Mucosa of descending colon (tissue), 3 donors: ENCODE results near the gene DAP. TPM values are rescaled to one million over a fixed set of nuclear protein-coding genes. Genes with fewer than 3 reads are reported as not detected.

Source experiments
- ATAC-seq: fragments of 200-7000 bp; cut with Tn5 transposase; one replicate; pipeline ENCODE4 v1.9.1; 2020; ENCODE audit warnings: mild to moderate bottlenecking, moderate library complexity
- DNase-seq, 3 donors: peaks; one replicate each; pipeline ENCODE4 v3.0.0-alpha.2; 2020
- H3K36me3 ChIP-seq: fragments of 200-600 bp; one replicate; pipeline ENCODE4 v1.8.0; 2021; ENCODE audit warnings: low read depth, mild to moderate bottlenecking
- H3K4me1 ChIP-seq: fragments of 200-600 bp; one replicate; pipeline ENCODE4 v1.8.0; 2021; ENCODE audit warnings: low read depth, mild to moderate bottlenecking
- H3K4me3 ChIP-seq: fragments of 200-600 bp; one replicate; pipeline ENCODE4 v1.8.0; 2021; ENCODE audit warnings: mild to moderate bottlenecking
- H3K9me3 ChIP-seq: fragments of 200-600 bp; one replicate; pipeline ENCODE4 v1.8.0; 2021; ENCODE audit warnings: mild to moderate bottlenecking
- CTCF ChIP-seq: fragments of 200-600 bp; IDR thresholded peaks from one replicate; pipeline ENCODE4 v1.8.0; 2022; ENCODE audit warnings: antibody characterized with exemption, mild to moderate bottlenecking
- intact Hi-C, 2 donors: fragments of 100-400 bp; cut with DNase I in 1 of 2; cut with micrococcal nuclease in 1 of 2; formaldehyde crosslinking; loops; one replicate each; pipeline versions ENCODE4 v1.11.0 to v1.11.1; 2022; cut with DNase I, micrococcal nuclease
- total RNA-seq, 3 donors: library from RNA; stranded (reverse); fragmentation: NEBNext Ultra II Directional in 2 of 3; extraction: Animal tissue kit (Norgen Biotek cat#: 25700) in 2 of 3; gene quantifications; one replicate each; pipeline versions ENCODE4 v1.2.1 to v1.2.4, GENCODE V29; 2021 to 2023
- donor health status: DM: no; HTN: no; CAD: no; lungs with moderate emphysema.
- donor health status: DM: no; HTN: no; CAD: no.
- donor health status: DM: no; HTN: yes; CAD: no.

Gene DAP
- total RNA-seq, 3 donors from 2014 or later, result 63.7 to 125 (median 109) TPM

DNA sequence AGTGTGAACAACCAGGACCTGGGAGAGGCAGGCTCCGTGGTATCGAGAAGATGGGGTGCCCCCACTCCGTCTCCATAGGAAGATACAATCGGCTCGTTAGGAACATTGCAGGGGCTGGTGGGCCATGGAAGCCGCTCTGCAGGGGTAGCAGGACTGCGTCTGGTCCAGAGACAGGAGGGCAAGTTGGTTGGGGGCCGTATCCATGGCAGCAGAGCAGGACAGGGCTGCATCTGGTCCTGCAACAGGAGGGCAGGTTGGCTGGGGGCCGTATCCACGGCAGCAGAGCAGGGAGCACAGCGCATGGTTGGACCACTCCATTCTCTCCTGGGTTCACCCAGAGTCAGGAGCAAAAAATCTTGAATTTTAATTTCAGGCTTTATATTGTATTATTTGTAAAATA is 99.0 kb downstream of the DAP start:
- Histone ChIP-seq H3K9me3 (no peaks in the 10 kb centered on the region), H3K4me3 (no peak overlapping the region), H3K4me1 (no peaks in the 10 kb centered on the region), H3K36me3 (no peaks in the 10 kb centered on the region)
- ATAC-seq (no peak), DNase-seq (no peak)
- no peak for TF ChIP-seq CTCF
- intact Hi-C loops, result no loop called here

GRCh38 chr5:10661401-10661800 is 99.6 kb downstream of the DAP start:
- TF ChIP-seq CTCF, result no peak
- no peaks in the 10 kb centered on the region for H3K4me1 ChIP-seq
- H3K36me3 ChIP-seq, result no peaks in the 10 kb centered on the region
- intact Hi-C loops, result no loop called here
- DNase-seq (no peak), ATAC-seq (no peak)
- H3K4me3 ChIP-seq, result no peak overlapping the region
- no peaks in the 10 kb centered on the region for H3K9me3 ChIP-seq

DNA sequence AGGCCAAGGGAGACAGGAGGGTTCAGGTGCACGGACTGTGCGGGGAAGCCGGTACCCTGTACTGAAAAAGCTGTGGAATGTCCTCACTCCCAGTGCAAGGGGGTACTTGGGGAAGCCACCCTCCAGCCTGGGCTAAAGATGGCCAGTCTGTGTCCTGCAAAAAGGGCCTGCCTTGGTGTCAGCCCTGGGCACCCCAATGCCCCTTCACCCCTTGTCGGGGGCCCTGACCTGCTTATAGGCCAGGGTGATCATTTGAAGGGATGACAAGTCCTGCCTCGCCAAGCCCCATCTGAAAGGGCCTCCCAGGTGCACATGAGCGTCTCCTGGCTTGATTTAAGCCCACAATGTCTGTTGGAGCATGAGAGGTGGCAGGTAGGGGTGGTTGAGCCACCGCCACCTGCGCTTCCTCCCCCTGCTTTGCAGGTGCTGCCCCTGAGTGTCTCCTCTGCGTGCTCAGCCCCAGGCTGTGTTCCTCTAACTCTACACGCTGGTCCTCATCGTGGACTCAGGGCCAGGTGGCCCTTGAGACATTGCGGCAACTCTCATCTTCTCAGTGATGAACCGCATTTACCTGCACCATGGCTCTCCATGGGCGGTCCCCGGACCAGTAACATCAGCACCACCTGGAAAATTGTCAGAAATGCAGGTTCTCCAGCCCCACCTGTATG is 100.2 kb downstream of the DAP start:
- H3K9me3 ChIP-seq, result no peaks in the 10 kb centered on the region
- H3K36me3 ChIP-seq, result no peaks in the 10 kb centered on the region
- intact Hi-C loops, result no loop called here
- no peak for TF ChIP-seq CTCF
- DNase-seq (no peak), ATAC-seq (no peak)
- no peak overlapping the region for H3K4me3 ChIP-seq
- no peaks in the 10 kb centered on the region for H3K4me1 ChIP-seq

DNA sequence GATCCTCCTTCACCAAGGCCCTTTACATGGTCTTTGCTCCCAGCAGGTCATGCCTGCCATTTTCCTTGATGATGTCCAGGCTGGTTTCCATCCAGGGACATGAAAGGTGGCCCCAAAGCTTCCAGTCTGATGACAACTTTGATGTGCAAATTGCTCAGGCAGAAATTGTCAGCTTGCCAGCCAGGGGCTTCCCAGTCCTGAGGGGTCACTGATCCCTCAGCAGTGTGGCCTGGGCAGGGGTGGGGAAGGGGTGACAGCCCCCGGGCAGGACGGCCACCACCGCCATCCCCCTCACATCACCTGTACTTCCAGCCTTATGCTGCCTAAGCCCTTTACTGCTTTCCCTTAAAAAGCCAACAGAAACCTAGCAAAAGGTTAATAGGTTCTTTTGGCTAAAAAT is 100.9 kb downstream of the DAP start:
- TF ChIP-seq CTCF, result no peak
- no peaks in the 10 kb centered on the region for H3K9me3 ChIP-seq
- ATAC-seq (no peak), DNase-seq (no peak)
- intact Hi-C loops, result no loop called here
- no peaks in the 10 kb centered on the region for H3K36me3 ChIP-seq
- H3K4me3 ChIP-seq, result no peak overlapping the region
- H3K4me1 ChIP-seq, result no peaks in the 10 kb centered on the region

GRCh38 chr5:10658265-10658664 is 102.8 kb downstream of the DAP start:
- ATAC-seq, result no peak
- no peaks in the 10 kb centered on the region for H3K36me3 ChIP-seq
- no peak for TF ChIP-seq CTCF
- H3K9me3 ChIP-seq, result no peaks in the 10 kb centered on the region
- no peak overlapping the region for H3K4me3 ChIP-seq
- no peaks in the 10 kb centered on the region for H3K4me1 ChIP-seq
- DNase-seq, result no peak
- intact Hi-C loops, result no loop called here
